ENCODE results near the gene IL17RC.
A peak's percentile ranks its signal among the peaks of the same experiment; 100 is the strongest.

Gene IL17RC

DNA sequence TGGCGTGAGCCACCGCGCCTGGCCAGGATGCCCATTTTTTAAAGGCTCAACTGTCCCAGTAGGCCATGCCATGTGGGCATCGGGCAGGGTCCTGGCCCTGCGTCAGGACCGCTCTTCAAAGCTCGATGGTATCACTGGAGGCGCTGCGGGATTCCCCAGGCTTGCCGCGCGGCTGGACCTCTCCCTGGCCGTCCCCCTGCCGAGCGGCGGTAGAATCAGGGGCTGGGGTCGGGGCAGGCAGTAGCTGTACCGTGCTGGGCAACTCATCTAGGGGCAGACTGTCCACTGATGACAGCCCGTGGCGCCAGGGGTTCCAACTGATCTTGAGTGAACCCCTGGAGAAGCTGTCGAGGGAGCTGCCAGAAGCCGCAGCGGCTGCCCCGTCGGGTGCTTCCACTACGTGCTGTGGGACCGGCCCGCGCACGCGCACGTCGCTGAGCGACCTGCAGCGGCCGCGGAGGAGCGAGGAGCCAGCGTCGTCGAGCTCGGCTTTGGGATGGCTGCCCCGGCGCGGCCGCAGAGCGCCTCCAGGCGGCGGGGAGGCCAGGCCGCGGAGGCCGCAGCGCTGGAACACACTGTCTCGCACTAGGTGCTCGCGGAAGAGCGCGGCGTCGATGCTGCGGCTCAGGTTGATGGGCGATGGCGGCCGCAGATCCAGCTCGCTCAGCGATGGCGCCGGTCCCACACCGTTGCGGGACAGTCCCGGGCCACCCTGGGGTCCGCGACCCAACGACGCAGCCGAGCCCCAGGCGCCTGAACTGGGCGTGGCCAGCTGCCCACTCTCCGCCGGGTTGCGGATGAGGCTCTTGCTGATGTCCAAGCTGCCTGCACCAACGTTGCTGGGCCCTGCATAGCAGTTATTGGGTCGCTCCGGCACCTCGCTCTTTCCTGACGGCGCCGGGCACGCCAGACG is 29.5 kb downstream of the IL17RC start:
- Histone ChIP-seq H2BK5ac (ENCODE audit: low read length) (peak overlapping the region; percentile 71), H2BK15ac (ENCODE audit: low read length) (peak overlapping the region; percentile 94), H3K27ac (replicated peaks; ENCODE audit: low read length) (peak overlapping the region; percentile 17), H2BK12ac (ENCODE audit: low read length) (peak overlapping the region; percentile 68), H3K36me3 (replicated peaks in 1 of 2; ENCODE audit: control insufficient read depth in 2 of 2, insufficient read depth in 2 of 2, low read length in 2 of 2) (peaks cover 12 to 36% of the 10 kb centered on the region in 2 donors), H3K9ac (ENCODE audit: low read depth, low read length, poor library complexity) (peak overlapping the region; percentile 93), H3K18ac (ENCODE audit: low read length) (peak overlapping the region; percentile 97), H3K14ac (ENCODE audit: low read length) (peak overlapping the region; percentile 79), H3K4me3 (ENCODE audit: low read length in 2 of 2) (peak overlapping the region in 1 of 2 donors; percentile 80), H4K91ac (ENCODE audit: low read depth, low read length, poor library complexity) (no peak overlapping the region), H3K4ac (ENCODE audit: low read length) (peak overlapping the region; percentile 99), H3K27me3 (ENCODE audit: control insufficient read depth in 3 of 3, insufficient read depth in 3 of 3, low read depth in 1 of 3, low read length in 3 of 3) (peaks cover 0 to 2% (median 0%) of the 10 kb centered on the region in 3 experiments), H3K4me2 (ENCODE audit: insufficient read depth, low read length, poor library complexity, severe bottlenecking) (peak overlapping the region; percentile 87), H2BK120ac (ENCODE audit: low read depth, low read length) (no peak overlapping the region), H3K23ac (ENCODE audit: low read depth, low read length, poor library complexity) (peak overlapping the region; percentile 98), H3K4me1 (ENCODE audit: control insufficient read depth in 2 of 2, insufficient read depth in 1 of 2, low read depth in 1 of 2, low read length in 2 of 2) (peaks cover 0 to 10% of the 10 kb centered on the region in 2 donors), H3K79me1 (ENCODE audit: low read depth, low read length) (peaks cover 5% of the 10 kb centered on the region), H4K8ac (ENCODE audit: low read depth, low read length) (peak overlapping the region; percentile 86), H2AFZ (ENCODE audit: low read length) (no peak overlapping the region), H3K9me3 (replicated peaks in 1 of 2; ENCODE audit: control insufficient read depth in 2 of 2, insufficient read depth in 1 of 2, low read depth in 1 of 2, low read length in 2 of 2) (peaks cover 0 to 1% of the 10 kb centered on the region in 2 donors), H2AK5ac (ENCODE audit: low read depth, low read length) (peak overlapping the region; percentile 90)
- DNase-seq (ENCODE audit: low spot score), result peak; percentile 83
- no CpG with 5 or more reads among the region's 90 CpGs for WGBS, 2 donors (ENCODE audit: extremely low coverage in 2 of 2, insufficient read length in 2 of 2, insufficient replicate concordance in 1 of 2)

DNA sequence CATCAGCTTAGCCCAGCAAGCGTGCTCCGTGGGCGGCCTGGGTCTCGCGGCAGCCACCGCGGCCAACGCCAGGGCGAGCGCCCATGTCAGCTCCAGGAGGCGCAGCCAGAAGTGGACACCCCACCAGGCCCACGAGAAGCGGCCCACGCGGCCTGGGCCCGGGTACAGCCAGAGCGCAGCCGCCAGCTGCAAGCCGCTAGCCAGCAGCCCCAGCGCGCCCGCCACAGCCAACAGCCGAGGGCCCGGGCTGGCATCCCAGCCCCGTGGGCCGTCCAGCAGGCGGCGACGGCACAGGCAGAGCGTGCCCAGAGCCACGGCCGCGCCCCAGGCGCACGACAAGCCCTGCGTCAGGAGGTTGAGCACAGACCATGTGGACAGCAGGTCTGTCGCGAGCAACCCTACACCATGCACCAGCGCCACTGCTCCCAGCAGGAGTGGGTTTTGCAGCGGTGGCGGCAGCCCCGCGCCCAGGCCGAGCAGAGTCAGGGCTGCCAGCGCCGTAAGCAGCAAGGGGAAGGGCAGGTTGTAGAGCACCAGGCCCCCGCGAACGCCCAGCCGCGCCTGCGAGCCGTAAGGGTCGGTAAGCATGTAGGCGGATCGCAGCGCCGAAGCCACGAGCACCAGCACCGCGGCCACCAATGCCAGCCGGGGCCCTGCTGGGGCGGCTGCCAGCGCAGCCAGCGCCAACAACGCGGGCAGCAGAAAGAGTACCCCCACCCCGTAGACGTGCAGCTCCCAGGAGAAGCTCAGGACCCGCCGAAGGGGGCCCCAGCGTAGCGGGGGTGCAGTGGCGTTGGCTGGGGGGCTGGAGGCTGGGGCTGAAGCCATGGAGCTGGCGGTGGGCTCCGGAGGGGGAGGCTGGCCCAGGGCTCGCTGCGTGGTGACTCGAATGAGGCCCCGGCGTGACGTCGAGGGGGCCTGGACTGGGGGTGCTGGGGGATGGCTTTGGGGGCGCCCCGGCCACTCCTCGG is 30.4 kb downstream of the IL17RC start:
- Histone ChIP-seq H3K4me1 (ENCODE audit: control insufficient read depth in 2 of 2, insufficient read depth in 1 of 2, low read depth in 1 of 2, low read length in 2 of 2) (peaks cover 0 to 13% of the 10 kb centered on the region in 2 donors), H2BK5ac (ENCODE audit: low read length) (peak overlapping the region; percentile 71), H3K9ac (ENCODE audit: low read depth, low read length, poor library complexity) (peak overlapping the region; percentile 93), H2BK15ac (ENCODE audit: low read length) (peak overlapping the region; percentile 90), H4K8ac (ENCODE audit: low read depth, low read length) (peak overlapping the region; percentile 86), H3K27ac (replicated peaks; ENCODE audit: low read length) (no peak overlapping the region), H3K79me1 (ENCODE audit: low read depth, low read length) (peaks cover 5% of the 10 kb centered on the region), H4K91ac (ENCODE audit: low read depth, low read length, poor library complexity) (no peak overlapping the region), H3K14ac (ENCODE audit: low read length) (peak overlapping the region; percentile 79), H2BK120ac (ENCODE audit: low read depth, low read length) (peak overlapping the region; percentile 87), H2BK12ac (ENCODE audit: low read length) (peak overlapping the region; percentile 73), H3K36me3 (replicated peaks in 1 of 2; ENCODE audit: control insufficient read depth in 2 of 2, insufficient read depth in 2 of 2, low read length in 2 of 2) (peaks cover 12 to 34% of the 10 kb centered on the region in 2 donors), H3K9me3 (replicated peaks in 1 of 2; ENCODE audit: control insufficient read depth in 2 of 2, insufficient read depth in 1 of 2, low read depth in 1 of 2, low read length in 2 of 2) (peaks cover 0 to 1% of the 10 kb centered on the region in 2 donors), H3K4ac (ENCODE audit: low read length) (peak overlapping the region; percentile 99), H3K23ac (ENCODE audit: low read depth, low read length, poor library complexity) (peak overlapping the region; percentile 98), H2AFZ (ENCODE audit: low read length) (no peak overlapping the region), H3K27me3 (ENCODE audit: control insufficient read depth in 3 of 3, insufficient read depth in 3 of 3, low read depth in 1 of 3, low read length in 3 of 3) (peaks cover 0 to 2% (median 0%) of the 10 kb centered on the region in 3 experiments), H3K18ac (ENCODE audit: low read length) (peak overlapping the region; percentile 97), H2AK5ac (ENCODE audit: low read depth, low read length) (peak overlapping the region; percentile 81), H3K4me3 (ENCODE audit: low read length in 2 of 2) (peak overlapping the region in 1 of 2 donors; percentile 80), H3K4me2 (ENCODE audit: insufficient read depth, low read length, poor library complexity, severe bottlenecking) (peak overlapping the region; percentile 87)
- whole genome bisulfite sequencing, 2 donors (ENCODE audit: extremely low coverage in 2 of 2, insufficient read length in 2 of 2, insufficient replicate concordance in 1 of 2), result no CpG with 5 or more reads among the region's 86 CpGs
- DNase-seq (ENCODE audit: low spot score), result peak; percentile 46

DNA sequence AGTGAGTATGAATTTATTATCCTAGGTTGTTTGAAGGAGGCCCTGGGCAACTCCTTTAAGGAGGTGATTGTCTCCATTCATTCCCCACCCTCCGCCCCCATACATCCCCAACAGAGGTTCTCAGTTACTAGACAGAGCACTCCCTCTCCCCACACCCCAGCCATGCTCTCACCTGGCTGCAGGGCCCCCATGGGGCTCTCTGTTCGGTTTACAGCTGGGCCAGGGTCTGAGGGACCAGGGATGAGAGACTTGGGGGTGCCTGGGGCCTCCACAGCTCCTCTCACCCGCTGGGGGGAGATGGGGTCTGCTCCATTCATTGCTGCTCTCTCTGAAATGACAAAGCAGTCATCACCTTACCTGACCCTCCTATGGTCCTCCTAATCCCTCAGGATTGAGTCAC is 31.7 kb downstream of the IL17RC start:
- no peak overlapping the region for H2BK12ac ChIP-seq (ENCODE audit: low read length)
- no peak overlapping the region for H3K18ac ChIP-seq (ENCODE audit: low read length)
- H2AK5ac ChIP-seq (ENCODE audit: low read depth, low read length), result no peak overlapping the region
- no peak overlapping the region for H2BK120ac ChIP-seq (ENCODE audit: low read depth, low read length)
- no peak overlapping the region for H3K23ac ChIP-seq (ENCODE audit: low read depth, low read length, poor library complexity)
- no peak overlapping the region for H3K9ac ChIP-seq (ENCODE audit: low read depth, low read length, poor library complexity)
- H3K4ac ChIP-seq (ENCODE audit: low read length), result no peak overlapping the region
- peaks cover 0 to 2% (median 0%) of the 10 kb centered on the region in 3 experiments for H3K27me3 ChIP-seq (ENCODE audit: control insufficient read depth in 3 of 3, insufficient read depth in 3 of 3, low read depth in 1 of 3, low read length in 3 of 3)
- DNase-seq (ENCODE audit: low spot score), result no peak
- no peak overlapping the region for H4K91ac ChIP-seq (ENCODE audit: low read depth, low read length, poor library complexity)
- H3K4me1 ChIP-seq (ENCODE audit: control insufficient read depth in 2 of 2, insufficient read depth in 1 of 2, low read depth in 1 of 2, low read length in 2 of 2), result peaks cover 0 to 14% of the 10 kb centered on the region in 2 donors
- H3K36me3 ChIP-seq (replicated peaks in 1 of 2; ENCODE audit: control insufficient read depth in 2 of 2, insufficient read depth in 2 of 2, low read length in 2 of 2), result peaks cover 12 to 22% of the 10 kb centered on the region in 2 donors
- H2BK15ac ChIP-seq (ENCODE audit: low read length), result no peak overlapping the region
- no peak overlapping the region for H3K4me3 ChIP-seq (ENCODE audit: low read length in 2 of 2)
- no peak overlapping the region for H3K27ac ChIP-seq (replicated peaks; ENCODE audit: low read length)
- H3K9me3 ChIP-seq (replicated peaks in 1 of 2; ENCODE audit: control insufficient read depth in 2 of 2, insufficient read depth in 1 of 2, low read depth in 1 of 2, low read length in 2 of 2), result peaks cover 0 to 1% of the 10 kb centered on the region in 2 donors
- no peak overlapping the region for H3K4me2 ChIP-seq (ENCODE audit: insufficient read depth, low read length, poor library complexity, severe bottlenecking)
- no peak overlapping the region for H3K14ac ChIP-seq (ENCODE audit: low read length)
- no CpG with 5 or more reads among the region's 3 CpGs for WGBS, 2 donors (ENCODE audit: extremely low coverage in 2 of 2, insufficient read length in 2 of 2, insufficient replicate concordance in 1 of 2)
- H4K8ac ChIP-seq (ENCODE audit: low read depth, low read length), result no peak overlapping the region
- H2BK5ac ChIP-seq (ENCODE audit: low read length), result no peak overlapping the region
- no peak overlapping the region for H2AFZ ChIP-seq (ENCODE audit: low read length)
- peaks cover 7% of the 10 kb centered on the region for H3K79me1 ChIP-seq (ENCODE audit: low read depth, low read length)
